ENCODE measurements around the gene CSPG4. TPM values are rescaled to one million over a fixed set of nuclear protein-coding genes. Genes with fewer than 3 reads are reported as not detected.

The CSPG4 gene
- total RNA-seq, 1 experiment from 2014 or later: 2.0 TPM

- H3T11ph ChIP-seq (ENCODE audit: low read length): no peak overlapping the region
- no peaks in the 10 kb centered on the region for H3K9me3 Mint-ChIP-seq
Measured at GRCh38 chr15:75750261-75751050, 37.8 kb upstream of the CSPG4 start.

More at GRCh38 chr15:75750261-75751050, 37.8 kb upstream of the CSPG4 start:
- WGBS (ENCODE audit: extremely low coverage, insufficient read length, low lambda C conversion rate): no CpG with 5 or more reads among the region's 10 CpGs
- Histone ChIP-seq H3K4me1 (ENCODE audit: insufficient read depth, low read length) (no peaks in the 10 kb centered on the region), H3K23me2 (ENCODE audit: insufficient read length, low read depth, low read length, poor library complexity, severe bottlenecking) (no peaks in the 10 kb centered on the region), H3K56ac (ENCODE audit: insufficient read length, low read depth, low read length) (no peak overlapping the region), H3K14ac (ENCODE audit: insufficient read depth, low read length) (no peak overlapping the region), H3K4ac (ENCODE audit: low read depth, low read length) (no peak overlapping the region), H2AK5ac (ENCODE audit: insufficient read length, low read length) (no peak overlapping the region), H3K23ac (ENCODE audit: insufficient read length, low read depth, low read length) (no peak overlapping the region), H4K20me1 (ENCODE audit: control insufficient read depth, insufficient read depth, insufficient read length) (no peaks in the 10 kb centered on the region), H4K8ac (replicated peaks; ENCODE audit: insufficient read length, low read depth, low read length) (no peak overlapping the region), H2BK120ac (ENCODE audit: low read depth, low read length, poor library complexity, severe bottlenecking) (no peak overlapping the region), H3K9me3 (ENCODE audit: control insufficient read depth, low read depth, low read length) (no peaks in the 10 kb centered on the region), H2BK15ac (ENCODE audit: low read depth, low read length) (no peak overlapping the region), H3K18ac (ENCODE audit: insufficient read length, low read depth, low read length) (no peak overlapping the region), H2BK5ac (ENCODE audit: insufficient read length, low read length) (no peak overlapping the region), H2BK12ac (ENCODE audit: insufficient read length, low read depth, low read length) (no peak overlapping the region), H3K27me3 (ENCODE audit: insufficient read depth, low read length) (no peaks in the 10 kb centered on the region), H2BK20ac (ENCODE audit: low read depth, low read length, poor library complexity, severe bottlenecking) (no peak overlapping the region), H3K4me2 (ENCODE audit: insufficient read depth, insufficient read length, low read length) (no peak overlapping the region), H4K91ac (ENCODE audit: insufficient read length, low read depth, low read length) (no peak overlapping the region), H3K79me2 (ENCODE audit: insufficient read depth, low read length) (no peaks in the 10 kb centered on the region), H2AFZ (ENCODE audit: low read length) (no peak overlapping the region), H4K5ac (ENCODE audit: insufficient read length, low read depth, low read length) (no peak overlapping the region), H3K27ac (ENCODE audit: insufficient read length, low read depth, low read length) (no peak overlapping the region), H3K9ac (ENCODE audit: extremely low read depth, insufficient read length, low read length) (no peak overlapping the region), H3K79me1 (ENCODE audit: insufficient read depth, low read depth, low read length, poor library complexity, severe bottlenecking) (no peaks in the 10 kb centered on the region)
- Mint-ChIP-seq H3K4me3 (no peak overlapping the region), H3K27ac (no peak overlapping the region), H3K36me3 (ENCODE audit: insufficient read depth in 1 of 3, low read depth in 3 of 3) (no peaks in the 10 kb centered on the region), H3K27me3 (ENCODE audit: low read depth) (peaks cover 5% of the 10 kb centered on the region; the same call in 1 of the 2 replicates), H3K4me1 (peaks cover 2 to 5% of the 10 kb centered on the region in 2 experiments; a peak in 2 of 4 replicates)
- no peak for DNase-seq
- TF ChIP-seq, protein P1, sequence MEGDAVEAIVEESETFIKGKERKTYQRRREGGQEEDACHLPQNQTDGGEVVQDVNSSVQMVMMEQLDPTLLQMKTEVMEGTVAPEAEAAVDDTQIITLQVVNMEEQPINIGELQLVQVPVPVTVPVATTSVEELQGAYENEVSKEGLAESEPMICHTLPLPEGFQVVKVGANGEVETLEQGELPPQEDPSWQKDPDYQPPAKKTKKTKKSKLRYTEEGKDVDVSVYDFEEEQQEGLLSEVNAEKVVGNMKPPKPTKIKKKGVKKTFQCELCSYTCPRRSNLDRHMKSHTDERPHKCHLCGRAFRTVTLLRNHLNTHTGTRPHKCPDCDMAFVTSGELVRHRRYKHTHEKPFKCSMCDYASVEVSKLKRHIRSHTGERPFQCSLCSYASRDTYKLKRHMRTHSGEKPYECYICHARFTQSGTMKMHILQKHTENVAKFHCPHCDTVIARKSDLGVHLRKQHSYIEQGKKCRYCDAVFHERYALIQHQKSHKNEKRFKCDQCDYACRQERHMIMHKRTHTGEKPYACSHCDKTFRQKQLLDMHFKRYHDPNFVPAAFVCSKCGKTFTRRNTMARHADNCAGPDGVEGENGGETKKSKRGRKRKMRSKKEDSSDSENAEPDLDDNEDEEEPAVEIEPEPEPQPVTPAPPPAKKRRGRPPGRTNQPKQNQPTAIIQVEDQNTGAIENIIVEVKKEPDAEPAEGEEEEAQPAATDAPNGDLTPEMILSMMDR (conservative IDR thresholded peaks at IDR 0.05): no peak

Data from H9 (cell line).